H1 (cell line): ENCODE measurements around the gene CAMKK2. TPM values are rescaled to one million over a fixed set of nuclear protein-coding genes. Genes with fewer than 3 reads are reported as not detected.

Experiments used
- CHD2 ChIP-seq: IDR thresholded peaks from 2 replicates; pipeline ENCODE4 v1.6.1; 2012; ENCODE audit warnings: low read length, improper control_type of control experiment
- CHD7 ChIP-seq: fragments of 300-600 bp; sonication (generic); IDR thresholded peaks from 2 replicates; pipeline ENCODE4 v1.7.1; 2012; ENCODE audit warnings: low read length, moderate library complexity, mild to moderate bottlenecking, inconsistent platforms; ENCODE audit not compliant: insufficient replicate concordance
- polyA plus RNA-seq, 7 experiments: library from polyadenylated mRNA; depleted of rRNA in 3 of 7; stranded (reverse) in 5 of 7; unstranded in 2 of 7; fragments of >200 nt in 5 of 7; fragments of 200-250 nt in 2 of 7; gene quantifications; 1 replicate in 5 of 7; 2 replicates in 1 of 7; 4 replicates in 1 of 7; pipeline versions ENCODE4 v1.2.1 to v1.2.3, GENCODE V29; 2011 to 2013; ENCODE audit warnings: missing spikeins in 2 of 7, mixed read lengths in 2 of 7
- total RNA-seq: library from RNA; stranded (reverse); fragmentation: NEBNext Ultra II Directional; extraction: Animal tissue kit (Norgen Biotek cat#: 25700); gene quantifications from 2 replicates; pipeline ENCODE4 v1.2.1, GENCODE V29; 2021

The CAMKK2 gene
- total and polyA plus RNA-seq, 2 of the 8 experiments (the other 6 are each of a cell fraction or from before 2014, with no cell fraction given): 29.6 to 30.6 TPM

DNA sequence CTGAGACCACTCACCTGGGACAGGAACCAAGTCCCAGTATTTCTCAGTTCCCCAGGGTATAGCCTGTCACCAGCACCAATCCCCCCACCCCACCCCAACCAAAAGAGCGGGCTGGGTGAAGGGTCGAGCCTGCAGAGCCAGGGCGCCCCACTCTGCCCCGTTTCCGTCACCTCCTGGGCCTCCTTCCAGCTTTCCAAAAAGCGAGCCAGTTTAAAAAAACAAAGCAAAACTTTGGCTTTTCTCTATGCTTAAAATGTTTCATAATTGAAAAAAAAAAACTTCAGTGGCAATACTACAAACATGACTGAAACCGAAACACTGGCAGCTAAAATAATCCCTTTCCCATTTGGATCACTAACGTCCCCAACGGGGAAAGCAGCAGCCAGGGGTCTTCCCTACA lies 7.5 kb downstream of the CAMKK2 start (continued):
- TF ChIP-seq CHD7 (no peak), CHD2 (no peak)
